ENCODE data around the gene FAM98A.

DNA sequence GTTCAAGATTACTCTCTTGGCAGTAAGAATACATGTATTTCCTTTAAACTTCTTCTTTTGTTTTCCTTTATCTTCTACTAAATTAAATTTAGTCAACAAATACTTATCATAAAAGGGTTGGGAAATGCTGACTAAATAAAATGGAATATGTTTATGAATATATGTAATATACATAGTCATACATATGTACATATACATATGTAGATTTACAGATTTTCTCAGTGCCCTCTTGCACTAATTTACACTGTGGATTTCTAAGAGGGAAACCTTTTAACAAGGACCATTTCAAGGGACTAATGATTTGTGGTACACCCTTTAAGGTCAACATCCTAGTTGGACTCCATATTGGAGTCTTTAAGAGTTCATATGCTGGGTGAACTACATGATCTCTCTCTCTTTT is 37.2 kb downstream of the FAM98A start:
- TF ChIP-seq, protein P1, sequence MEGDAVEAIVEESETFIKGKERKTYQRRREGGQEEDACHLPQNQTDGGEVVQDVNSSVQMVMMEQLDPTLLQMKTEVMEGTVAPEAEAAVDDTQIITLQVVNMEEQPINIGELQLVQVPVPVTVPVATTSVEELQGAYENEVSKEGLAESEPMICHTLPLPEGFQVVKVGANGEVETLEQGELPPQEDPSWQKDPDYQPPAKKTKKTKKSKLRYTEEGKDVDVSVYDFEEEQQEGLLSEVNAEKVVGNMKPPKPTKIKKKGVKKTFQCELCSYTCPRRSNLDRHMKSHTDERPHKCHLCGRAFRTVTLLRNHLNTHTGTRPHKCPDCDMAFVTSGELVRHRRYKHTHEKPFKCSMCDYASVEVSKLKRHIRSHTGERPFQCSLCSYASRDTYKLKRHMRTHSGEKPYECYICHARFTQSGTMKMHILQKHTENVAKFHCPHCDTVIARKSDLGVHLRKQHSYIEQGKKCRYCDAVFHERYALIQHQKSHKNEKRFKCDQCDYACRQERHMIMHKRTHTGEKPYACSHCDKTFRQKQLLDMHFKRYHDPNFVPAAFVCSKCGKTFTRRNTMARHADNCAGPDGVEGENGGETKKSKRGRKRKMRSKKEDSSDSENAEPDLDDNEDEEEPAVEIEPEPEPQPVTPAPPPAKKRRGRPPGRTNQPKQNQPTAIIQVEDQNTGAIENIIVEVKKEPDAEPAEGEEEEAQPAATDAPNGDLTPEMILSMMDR (IDR thresholded peaks at IDR 0.05): no peak
- TF ChIP-seq POLR2A (IDR thresholded peaks at IDR 0.05): no peak
